Measurements from ENCODE around the gene PAX6.
A peak's percentile ranks its signal among the peaks of the same experiment; 100 is the strongest.

The PAX6 gene

DNA sequence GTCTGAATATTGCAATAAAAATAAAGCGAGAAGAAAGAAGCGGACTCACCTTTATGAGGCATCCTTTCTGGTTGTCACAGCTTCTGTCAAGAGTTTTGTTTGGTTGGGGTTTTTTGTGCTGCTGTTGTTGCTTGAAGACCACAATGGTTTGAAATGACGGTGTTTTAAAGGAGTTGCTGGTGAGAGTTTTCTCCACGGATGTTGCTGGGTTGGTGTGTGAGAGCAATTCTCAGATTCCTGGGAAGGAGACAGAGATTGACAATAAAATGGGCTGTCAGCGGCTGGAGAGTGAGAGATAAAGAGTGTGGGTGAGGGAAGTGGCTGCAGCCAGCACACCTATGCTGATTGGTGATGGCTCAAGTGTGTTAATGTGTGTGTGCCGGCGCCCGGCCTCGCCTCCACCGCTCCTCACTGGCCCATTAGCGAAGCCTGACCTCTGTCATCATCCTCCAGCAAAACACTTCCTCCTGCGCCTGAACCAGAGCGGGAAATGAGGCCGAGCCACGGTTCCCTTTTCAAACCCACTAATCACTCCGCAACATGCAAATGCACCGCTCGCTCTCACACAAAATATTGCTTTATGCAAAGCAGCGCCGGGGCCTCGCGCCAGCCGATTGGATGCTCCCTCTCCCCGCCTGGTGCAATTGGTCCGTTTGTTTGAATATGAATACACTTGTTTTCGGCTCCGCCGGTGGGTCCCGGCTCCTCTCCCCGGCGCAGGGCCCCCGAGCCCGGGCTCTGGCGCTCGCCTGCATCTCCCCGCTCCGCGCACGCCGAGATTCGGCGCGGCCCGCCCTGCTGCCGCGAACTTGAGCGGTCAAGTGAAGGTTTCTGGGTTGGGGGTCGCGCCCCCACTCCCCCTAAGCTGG lies at the start of gene PAX6:
Gene PAX6 (minus strand): TSS at position 544 of the 869 bp plus-strand sequence. CDS start 4,911 bp downstream, outside the sequence.
- DNase-seq, result peak; percentile 95

DNA sequence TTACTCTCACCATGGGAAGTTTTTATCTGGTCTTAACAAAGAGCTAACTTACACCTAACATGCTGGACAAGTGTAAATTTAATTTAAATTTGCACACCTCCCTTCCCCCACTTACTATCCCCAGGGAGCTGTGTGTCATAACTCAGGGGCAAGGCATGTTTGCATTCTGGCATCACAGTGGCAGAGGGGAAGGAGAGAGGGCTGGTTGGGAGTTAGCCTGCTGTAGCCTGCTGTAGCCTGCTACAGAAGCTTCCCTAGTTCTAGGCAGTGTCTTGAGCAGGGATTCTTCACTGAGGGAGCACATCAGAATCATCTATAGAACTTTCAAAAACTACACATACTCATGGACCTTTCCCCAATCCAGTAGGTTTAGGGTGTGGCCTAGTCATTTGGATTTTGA lies 49.3 kb upstream of the PAX6 start:
- DNase-seq, result no peak

GRCh38 chr11:31856248-31856647 lies 45.1 kb upstream of the PAX6 start:
- no peak for DNase-seq

- DNase-seq, result no peak
Measured at GRCh38 chr11:31855466-31855865, 44.3 kb upstream of the PAX6 start.

DNA sequence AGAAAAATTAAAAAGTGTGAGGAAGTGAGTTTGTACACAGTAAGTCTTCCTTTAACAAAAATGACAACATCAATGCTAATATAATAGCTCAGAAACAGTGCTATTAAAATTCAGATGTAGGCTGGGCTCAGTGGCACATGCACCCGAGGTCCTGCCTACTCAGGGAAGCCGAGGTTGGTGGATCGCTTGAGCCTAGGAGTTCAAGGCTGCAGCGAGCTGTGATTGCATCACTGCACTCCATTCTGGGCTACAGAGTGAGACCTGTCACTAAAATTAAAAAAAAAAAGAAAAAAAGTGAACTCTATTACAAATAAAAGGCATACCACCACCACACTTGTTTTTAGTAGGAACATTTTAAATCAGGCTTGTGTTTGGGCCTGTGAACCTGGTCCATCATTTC lies 39.2 kb upstream of the PAX6 start:
- DNase-seq, result no peak

- DNase-seq, result no peak
Measured at GRCh38 chr11:31847761-31848160, 36.6 kb upstream of the PAX6 start.

DNA sequence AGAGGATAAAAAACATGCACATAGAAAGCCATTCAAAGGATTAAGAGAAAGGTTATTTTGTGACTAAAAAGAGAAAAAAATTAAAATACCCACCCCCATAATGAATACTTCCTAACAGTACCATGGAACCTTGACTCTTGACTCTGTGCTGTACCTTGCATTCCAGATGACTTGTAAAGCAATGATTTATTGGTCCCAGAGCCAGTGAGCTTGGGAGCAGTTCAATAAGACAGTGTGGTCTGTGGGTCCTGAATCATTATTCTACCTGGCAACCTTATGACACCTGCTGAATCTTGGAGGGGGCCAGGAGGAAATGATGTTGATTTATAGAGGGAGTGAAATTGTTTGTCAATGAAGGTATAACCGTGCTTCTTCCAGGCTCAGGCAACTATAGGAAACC lies 34.2 kb upstream of the PAX6 start:
- no peak for DNase-seq

- DNase-seq, result no peak
Measured at GRCh38 chr11:31844351-31844750, 33.2 kb upstream of the PAX6 start.

DNA sequence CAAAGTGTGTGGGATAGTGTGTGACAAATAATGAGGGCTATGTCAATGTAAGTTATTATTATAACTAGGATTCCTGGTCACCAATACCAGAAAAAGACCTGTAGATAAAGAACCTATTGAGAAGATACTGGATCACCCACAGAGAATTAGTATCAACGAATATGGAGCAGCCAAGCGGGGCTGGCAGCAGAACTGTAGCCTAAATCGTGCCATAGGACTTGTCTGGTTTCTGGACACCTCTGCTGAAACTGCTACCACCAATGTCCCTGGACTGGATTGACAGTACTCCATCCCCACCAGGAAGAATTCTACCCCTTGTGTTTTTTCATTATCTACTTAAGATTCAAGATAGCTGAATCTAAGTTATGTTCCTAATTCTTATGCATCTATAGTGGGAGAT lies 30.3 kb upstream of the PAX6 start:
- DNase-seq, result no peak

DNA sequence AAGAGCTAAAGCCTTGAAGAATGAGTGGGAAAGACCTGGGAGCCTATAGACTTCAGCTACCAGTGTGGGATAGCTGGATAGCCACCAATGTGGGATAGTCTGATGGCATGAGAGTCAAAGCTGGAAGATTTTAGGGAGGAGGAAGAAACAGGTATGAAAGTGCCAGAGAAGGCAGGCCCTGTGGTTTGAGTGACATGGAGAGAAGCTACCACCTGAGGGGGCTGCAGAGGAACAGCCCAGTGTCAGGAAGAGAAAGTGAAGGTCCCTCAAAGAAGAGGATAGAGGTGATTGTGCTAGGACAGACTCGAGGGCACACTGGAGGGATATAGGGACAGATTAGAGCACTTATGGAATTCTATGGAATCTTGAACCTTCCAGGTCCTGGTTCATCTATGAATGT lies 23.1 kb upstream of the PAX6 start:
- DNase-seq, result no peak

DNA sequence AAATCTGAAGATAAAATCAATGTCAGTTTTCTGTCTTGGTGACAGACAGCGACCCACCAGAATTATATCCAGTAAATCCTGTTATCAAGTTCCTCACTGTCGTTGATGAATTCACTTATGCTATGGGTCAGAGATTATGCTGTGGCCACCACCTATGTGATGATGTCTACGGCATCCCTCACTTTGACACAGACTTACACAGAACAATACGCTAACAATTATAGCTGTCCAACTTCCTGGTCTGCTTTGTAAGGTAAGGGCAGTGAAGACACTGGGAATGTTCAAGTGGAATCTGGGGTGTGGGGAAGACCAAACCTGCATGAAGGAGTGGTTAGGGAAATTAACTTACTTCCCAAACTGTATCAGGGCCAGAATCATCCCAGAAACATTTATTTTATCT lies 19.3 kb upstream of the PAX6 start:
- DNase-seq, result no peak

GRCh38 chr11:31828217-31828616 lies 17.1 kb upstream of the PAX6 start:
- DNase-seq, result no peak

- no peak for DNase-seq
Measured at GRCh38 chr11:31827455-31828206, 16.5 kb upstream of the PAX6 start.

- DNase-seq, result no peak
Measured at GRCh38 chr11:31826536-31827438, 15.7 kb upstream of the PAX6 start.

GRCh38 chr11:31825838-31826484 lies 14.8 kb upstream of the PAX6 start:
- no peak for DNase-seq

DNA sequence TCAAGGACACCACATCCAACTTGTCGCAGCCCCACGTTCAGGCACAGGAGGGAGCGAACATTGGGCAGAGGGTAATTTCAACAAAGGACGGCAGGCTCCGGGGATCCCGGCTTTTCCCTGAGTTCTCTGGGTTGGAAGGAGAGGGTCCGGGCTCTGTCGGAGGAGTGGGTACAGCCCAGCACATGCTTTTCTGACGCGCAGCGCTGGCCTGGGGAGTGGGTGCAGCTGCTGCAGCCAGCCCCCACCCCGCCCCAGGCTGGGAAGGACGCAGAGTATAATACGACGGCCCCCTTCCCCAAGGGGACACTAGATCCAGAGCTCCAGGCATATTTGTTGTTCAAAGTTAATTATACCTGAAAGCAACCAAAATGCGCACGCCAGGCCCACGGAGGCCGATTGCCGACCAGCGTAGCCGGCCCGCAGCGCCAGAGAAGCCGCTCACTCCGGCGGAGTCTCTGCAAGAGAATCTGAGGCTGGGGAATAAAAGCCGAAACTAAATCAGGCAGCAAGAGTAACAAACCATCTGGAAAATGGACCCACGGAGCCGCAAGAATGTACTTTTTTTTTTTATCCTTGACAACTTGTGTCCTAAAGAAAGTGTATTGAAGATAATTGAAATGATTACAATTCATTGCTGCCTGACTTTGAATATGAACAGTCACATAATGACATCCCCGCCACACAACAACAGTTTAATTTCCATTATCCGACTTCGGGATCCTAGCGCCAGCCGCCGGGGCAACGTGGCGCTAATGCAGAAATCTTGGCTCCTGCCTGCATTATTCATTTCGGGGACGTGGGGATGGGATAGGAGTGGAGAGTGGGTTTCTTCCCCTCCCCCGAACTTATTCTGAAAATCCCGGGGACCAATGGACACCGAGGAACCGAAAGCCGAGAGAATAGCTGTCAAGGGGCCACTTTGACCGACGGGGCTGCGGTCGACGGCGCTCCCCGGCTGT lies 14.0 kb upstream of the PAX6 start:
- DNase-seq, result no peak

DNA sequence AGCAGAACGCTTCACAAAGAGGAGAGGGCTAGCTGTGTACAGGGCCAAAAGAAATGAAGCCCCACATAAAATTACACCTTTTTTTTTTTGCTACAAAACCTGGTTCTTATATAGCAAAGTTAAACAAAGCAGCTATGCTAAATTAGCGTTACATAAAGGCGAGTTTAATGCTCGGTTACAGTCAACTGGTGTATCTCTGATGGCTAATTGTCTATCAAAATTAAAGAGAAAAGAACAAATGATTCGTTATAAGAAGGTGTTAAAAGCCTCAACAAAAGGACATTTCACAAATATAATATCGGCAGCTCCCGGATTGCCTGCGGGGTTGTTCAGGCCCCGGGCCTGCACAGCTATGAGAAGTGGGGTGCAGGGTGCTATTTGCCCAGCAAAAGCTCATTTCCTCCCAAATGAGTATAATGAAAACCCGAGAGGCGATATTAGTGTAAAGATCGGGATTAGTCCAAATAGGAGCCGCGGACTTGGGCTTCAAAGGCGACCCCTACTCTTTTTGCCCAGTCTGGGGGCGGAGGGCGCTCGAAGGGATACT lies 13.3 kb upstream of the PAX6 start:
- no peak for DNase-seq

DNA sequence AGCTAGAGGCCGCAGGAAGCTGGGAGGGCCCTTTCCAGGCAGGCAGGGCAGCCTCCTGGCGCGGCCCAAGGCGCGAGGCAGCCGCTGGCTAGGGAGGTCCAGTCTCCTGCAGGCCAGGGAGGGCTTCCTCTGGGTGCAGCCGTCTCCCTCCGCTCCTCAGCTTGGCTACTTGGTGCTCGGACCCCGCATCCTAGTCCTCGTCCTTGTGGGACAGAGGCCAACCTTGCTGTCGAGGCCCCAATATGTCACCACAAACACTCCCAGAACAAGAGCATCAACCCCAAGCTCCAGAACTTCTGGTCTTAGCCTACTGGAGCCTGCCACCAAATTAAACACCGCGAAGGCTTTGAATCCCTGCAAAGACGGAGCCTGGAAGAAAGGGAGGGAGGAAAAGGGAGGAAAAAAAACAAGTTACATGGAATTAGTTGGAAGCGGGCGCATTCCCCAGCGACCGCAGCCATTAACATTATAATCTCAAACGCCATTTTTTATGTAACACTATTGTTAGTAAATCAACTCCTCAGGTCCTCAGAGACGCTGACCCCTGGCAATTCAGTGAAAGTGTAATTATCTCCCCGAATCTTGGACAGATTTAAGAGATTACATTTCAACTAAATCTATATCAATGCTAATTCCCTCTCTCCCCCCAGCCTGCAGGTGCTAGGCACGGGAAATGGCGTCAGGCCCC lies 12.7 kb upstream of the PAX6 start:
- no peak for DNase-seq

DNA sequence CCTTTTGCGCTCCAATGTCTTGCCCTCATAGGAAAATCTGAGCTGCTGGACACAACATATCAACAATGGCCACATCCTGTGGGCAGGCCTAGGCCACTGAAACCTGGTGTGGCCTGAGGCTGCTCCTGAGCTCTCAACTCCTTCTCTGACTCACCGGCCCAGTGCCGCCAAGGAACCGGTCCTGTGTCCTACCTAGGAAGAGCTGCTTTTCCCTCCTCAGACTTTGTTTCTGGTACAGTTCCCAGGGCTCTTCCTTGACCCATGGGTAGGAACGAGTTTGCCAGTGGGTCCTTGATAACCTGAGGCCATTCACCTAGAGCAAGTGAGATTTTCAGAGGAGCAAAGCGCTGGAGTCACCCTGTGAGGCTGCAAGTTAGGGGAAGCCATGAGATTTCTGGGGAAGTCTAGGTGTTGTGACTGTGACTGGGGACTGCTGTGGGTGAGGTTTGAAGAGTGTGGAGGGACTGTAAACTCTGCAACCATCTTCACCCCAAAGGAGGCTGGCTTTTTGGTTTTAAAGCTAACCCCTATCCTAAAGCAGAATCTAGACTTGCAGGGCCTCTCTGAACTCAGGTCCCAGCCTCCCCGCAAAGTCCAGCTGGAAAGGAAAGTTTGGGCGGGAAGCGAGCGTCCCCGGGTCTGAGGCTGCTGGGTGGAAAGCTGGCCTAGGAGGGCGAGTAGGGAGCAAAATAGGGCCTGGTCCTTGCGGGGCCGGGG lies 12.0 kb upstream of the PAX6 start:
- DNase-seq, result no peak

All from DMS79 treated with DMSO at 0.1 percent for 48 hours (cell line).